Naive thymus-derived CD8-positive, alpha-beta T cell (primary cell): ENCODE measurements around the gene CKM. TPM values are rescaled to one million over a fixed set of nuclear protein-coding genes. Genes with fewer than 3 reads are reported as not detected.
A peak's percentile ranks its signal among the peaks of the same experiment; 100 is the strongest.

Source experiments
- ATAC-seq, 2 donors: fragments of 150-1000 bp; cut with Tn5 transposase in 1 of 2; sonication (Bioruptor Pico), chemical (Tn5 transposase) in 1 of 2; 1 replicate in 1 of 2; 2 replicates in 1 of 2; pipeline ENCODE4 v1.10.0; 2021; ENCODE audit warnings: mild to moderate bottlenecking in 2 of 2, moderate library complexity in 2 of 2
- POLR2A ChIA-PET: fragments of 350-600 bp; sonication (Branson Sonifier 250); formaldehyde crosslinking; loops from one replicate; lab custom pipeline; 2021; ENCODE audit warnings: antibody characterized with exemption; lab: Charles Lee
- DNase-seq, 10 donors: peaks; one replicate each; pipeline versions ENCODE4 v3.0.0 to v3.0.0-alpha.2; 2020 to 2022
- H3K27ac Mint-ChIP-seq, 10 donors: one replicate each; pipeline ENCODE4 v1.8.0; 2020 to 2022; ENCODE audit warnings: mild to moderate bottlenecking in 10 of 10, mixed read lengths in 10 of 10, moderate library complexity in 4 of 10, inconsistent platforms in 1 of 10
- H3K27me3 Mint-ChIP-seq, 5 donors: one replicate each; pipeline ENCODE4 v1.8.0; 2021 to 2022; ENCODE audit warnings: mixed read lengths in 5 of 5
- H3K36me3 Mint-ChIP-seq, 3 donors: one replicate each; pipeline ENCODE4 v1.8.0; 2020 to 2022; ENCODE audit warnings: mixed read lengths in 3 of 3, mild to moderate bottlenecking in 2 of 3, inconsistent platforms in 1 of 3
- H3K4me1 Mint-ChIP-seq, 4 donors: one replicate each; pipeline ENCODE4 v1.8.0; 2021 to 2022; ENCODE audit warnings: mixed read lengths in 4 of 4
- H3K4me3 Mint-ChIP-seq, 10 donors: one replicate each; pipeline ENCODE4 v1.8.0; 2020 to 2022; ENCODE audit warnings: mild to moderate bottlenecking in 10 of 10, mixed read lengths in 10 of 10, moderate library complexity in 6 of 10, inconsistent platforms in 1 of 10
- H3K9me3 Mint-ChIP-seq, 9 donors: one replicate each; pipeline ENCODE4 v1.8.0; 2020 to 2022; ENCODE audit warnings: mixed read lengths in 9 of 9, mild to moderate bottlenecking in 3 of 9, inconsistent platforms in 1 of 9, moderate library complexity in 1 of 9
- polyA plus RNA-seq, 3 donors: library from polyadenylated mRNA; unstranded; fragments of 300-500 nt; fragmentation: Illumina TruSeq; gene quantifications; one replicate each; pipeline ENCODE4 v1.2.3, GENCODE V29; 2021
- total RNA-seq, 8 experiments: library from RNA in 2 of 8; stranded (reverse) in 2 of 8; gene quantifications; one replicate each; pipeline ENCODE4 v1.2.3 and lab custom pipeline; 2021 to 2026

CKM gene
- total and polyA plus RNA-seq, 5 experiments from 2014 or later: not detected

DNA sequence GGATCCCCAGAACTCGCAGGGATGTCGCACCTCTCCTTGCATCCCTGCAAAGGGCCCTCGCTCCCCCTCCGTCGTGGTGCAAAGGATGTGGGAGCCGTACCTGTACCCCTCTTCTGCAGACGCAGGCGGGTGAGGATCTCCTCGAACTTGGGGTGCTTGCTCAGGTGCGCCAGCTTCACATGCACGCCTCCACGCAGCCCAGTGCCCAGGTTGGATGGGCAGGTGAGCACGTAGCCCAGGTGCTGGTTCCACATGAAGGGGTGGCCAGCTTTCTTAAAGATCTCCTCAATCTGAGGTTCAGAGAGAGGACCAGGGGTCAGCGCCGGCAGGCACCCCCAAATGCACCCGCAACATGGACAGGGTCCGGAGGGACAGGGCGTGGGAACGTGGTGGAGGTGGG is 15.3 kb downstream of the CKM start:
- Mint-ChIP-seq H3K4me3 (no peak overlapping the region), H3K27ac (peak overlapping the region in 2 of 10 donors; percentile 71 to 73), H3K27me3 (peaks cover 0 to 12% (median 2%) of the 10 kb centered on the region in 5 donors), H3K36me3 (peaks cover 0 to 8% (median 2%) of the 10 kb centered on the region in 3 donors), H3K9me3 (no peaks in the 10 kb centered on the region), H3K4me1 (peaks cover 0 to 8% (median 3%) of the 10 kb centered on the region in 4 donors)
- POLR2A ChIA-PET: no interaction called here
- DNase-seq: no peak
- ATAC-seq: no peak

DNA sequence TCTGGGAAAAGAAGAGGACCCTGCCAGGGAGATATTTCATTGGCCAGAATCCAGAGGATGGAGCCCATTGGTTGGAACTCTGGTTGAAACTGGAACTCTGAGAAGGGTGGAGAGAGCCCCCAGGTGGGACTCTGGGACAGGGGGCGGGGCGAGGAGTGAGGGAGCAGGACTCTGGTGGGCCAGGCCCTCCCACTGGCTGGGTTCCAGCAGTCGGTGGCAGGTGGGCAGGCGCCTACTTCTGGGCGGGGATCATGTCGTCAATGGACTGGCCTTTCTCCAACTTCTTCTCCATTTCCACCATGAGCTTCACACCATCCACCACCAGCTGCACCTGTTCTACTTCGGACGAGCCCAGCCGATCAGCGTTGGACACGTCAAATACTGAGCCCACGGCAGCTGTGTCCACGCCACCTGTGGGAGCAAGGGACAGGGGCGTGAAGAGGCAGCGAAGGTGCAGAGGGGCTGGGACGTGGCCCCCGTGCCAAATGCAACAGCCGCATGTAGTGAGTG is 16.1 kb downstream of the CKM start:
- Mint-ChIP-seq H3K9me3 (no peaks in the 10 kb centered on the region), H3K27ac (peak overlapping the region in 1 of 10 donors; percentile 46), H3K4me3 (no peak overlapping the region), H3K4me1 (peaks cover 0 to 8% (median 3%) of the 10 kb centered on the region in 4 donors), H3K27me3 (peaks cover 0 to 6% (median 2%) of the 10 kb centered on the region in 5 donors), H3K36me3 (peaks cover 0 to 8% (median 4%) of the 10 kb centered on the region in 3 donors)
- POLR2A ChIA-PET: no interaction called here
- DNase-seq (no peak), ATAC-seq (no peak)

DNA sequence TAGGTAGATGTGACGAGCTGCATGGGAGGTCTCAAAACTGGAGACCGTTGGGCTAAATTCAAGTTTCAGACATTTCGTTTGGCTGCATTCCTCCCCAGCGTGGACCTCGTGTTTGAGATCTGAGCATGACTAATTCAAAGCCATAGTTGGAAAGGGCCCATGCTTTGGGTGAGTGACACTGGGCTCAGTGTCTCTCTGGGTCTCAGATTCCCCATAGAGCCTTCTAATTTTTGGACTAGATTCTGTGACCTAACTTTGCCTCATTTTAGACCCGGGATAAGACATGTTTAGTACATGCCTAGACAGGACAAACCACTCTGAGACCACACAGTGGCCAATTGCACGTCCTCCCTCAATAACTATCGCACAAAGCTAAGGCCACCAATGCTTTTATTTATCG is 16.6 kb downstream of the CKM start:
- Mint-ChIP-seq H3K4me3 (no peak overlapping the region), H3K36me3 (peaks cover 0 to 8% (median 4%) of the 10 kb centered on the region in 3 donors), H3K4me1 (peaks cover 0 to 8% (median 3%) of the 10 kb centered on the region in 4 donors), H3K27me3 (peaks cover 0 to under 1% (median 0%) of the 10 kb centered on the region in 5 donors), H3K27ac (peak overlapping the region in 2 of 10 donors; percentile 14 to 78), H3K9me3 (no peaks in the 10 kb centered on the region)
- ATAC-seq (no peak), DNase-seq (no peak)
- POLR2A ChIA-PET: no interaction called here

DNA sequence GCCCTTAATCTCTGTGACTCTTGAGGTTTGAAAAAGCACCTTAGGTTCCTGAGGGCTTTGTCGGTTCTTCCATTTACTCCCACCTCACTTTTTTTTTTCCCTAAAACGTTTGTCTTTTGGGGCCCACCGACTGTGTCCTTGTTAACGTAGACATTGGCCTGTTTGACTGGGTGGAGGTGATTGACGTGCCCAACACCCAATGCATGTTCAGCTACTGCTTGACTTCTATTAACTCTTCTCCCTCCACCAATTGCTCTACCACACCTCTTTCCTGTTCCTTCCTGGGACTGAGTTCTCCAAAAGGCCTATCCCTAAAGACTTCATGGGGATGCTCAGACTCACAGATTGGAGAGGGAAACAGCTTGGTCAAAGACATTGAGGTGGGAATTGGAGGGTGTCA is 17.3 kb downstream of the CKM start:
- H3K4me3 Mint-ChIP-seq: no peak overlapping the region
- peak overlapping the region in 2 of 10 donors; percentile 14 to 78 for H3K27ac Mint-ChIP-seq
- no peaks in the 10 kb centered on the region for H3K27me3 Mint-ChIP-seq
- H3K4me1 Mint-ChIP-seq: peaks cover 0 to 8% (median 3%) of the 10 kb centered on the region in 4 donors
- POLR2A ChIA-PET: no interaction called here
- DNase-seq (no peak), ATAC-seq (no peak)
- H3K36me3 Mint-ChIP-seq: peaks cover 0 to 8% (median 5%) of the 10 kb centered on the region in 3 donors
- H3K9me3 Mint-ChIP-seq: no peaks in the 10 kb centered on the region

DNA sequence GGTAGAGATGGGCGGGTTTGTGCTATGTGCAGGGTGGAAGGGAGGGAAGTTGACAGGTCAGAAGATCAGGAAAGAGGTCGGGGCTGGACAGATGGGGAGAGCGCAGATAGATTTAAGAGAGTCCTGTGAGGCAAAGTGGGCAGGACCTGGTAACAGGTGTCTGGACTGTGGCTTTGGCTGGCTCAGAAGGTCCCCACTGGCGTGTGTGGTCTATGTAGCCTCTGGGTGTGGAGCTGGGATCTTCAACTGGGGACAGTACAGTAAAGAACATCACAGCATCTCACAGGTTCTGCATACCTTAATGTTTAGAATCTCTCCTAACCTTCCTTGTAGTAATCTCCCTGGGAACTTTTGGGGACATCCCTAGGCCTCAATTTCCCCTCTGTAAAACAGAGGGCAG is 17.7 kb downstream of the CKM start:
- H3K4me1 Mint-ChIP-seq: peaks cover 0 to 8% (median 3%) of the 10 kb centered on the region in 4 donors
- POLR2A ChIA-PET: no interaction called here

DNA sequence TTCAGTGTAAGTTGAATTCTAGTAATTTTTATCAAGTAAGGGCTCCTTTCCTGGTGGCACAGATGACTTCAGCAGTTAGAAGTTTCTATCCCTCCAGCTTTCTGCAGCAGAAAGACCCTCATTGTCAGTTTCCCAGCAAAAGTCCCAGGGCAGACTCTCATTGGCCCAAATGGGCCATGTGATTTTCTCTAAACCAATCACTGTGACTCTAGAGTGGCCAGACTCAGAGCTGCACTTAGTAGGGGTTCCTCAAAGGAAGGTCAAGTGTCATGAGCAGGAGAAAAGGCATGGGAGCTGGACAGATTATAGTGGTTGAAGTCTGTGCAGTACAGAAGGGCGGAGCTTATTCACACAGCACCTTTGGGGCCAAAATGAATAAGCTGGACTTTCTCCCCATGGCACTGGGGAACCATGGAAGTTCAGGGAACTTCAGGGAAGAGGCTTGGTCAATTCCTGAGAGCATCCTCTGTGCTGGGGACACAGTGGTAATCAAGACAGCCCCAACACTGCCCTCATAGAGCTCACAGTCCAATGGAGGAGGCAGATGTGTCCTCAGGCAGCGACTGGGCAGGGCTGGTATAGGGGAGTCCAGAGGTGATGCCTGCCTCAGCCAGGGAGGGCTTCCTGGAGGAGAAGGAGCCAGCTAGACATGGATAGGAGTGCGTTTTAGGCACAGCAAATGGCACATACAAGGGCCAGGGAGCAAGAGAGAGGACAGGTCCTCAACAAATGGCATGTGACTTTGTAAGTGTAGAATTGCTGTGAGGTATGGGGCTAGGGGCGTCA is 18.3 kb downstream of the CKM start:
- ATAC-seq: no peak
- H3K27ac Mint-ChIP-seq: no peak overlapping the region
- no peak for DNase-seq
- no peak overlapping the region for H3K4me3 Mint-ChIP-seq
- H3K36me3 Mint-ChIP-seq: peaks cover 0 to 16% (median 9%) of the 10 kb centered on the region in 3 donors
- POLR2A ChIA-PET: no interaction called here
- peaks cover 0 to 8% (median 3%) of the 10 kb centered on the region in 4 donors for H3K4me1 Mint-ChIP-seq
- H3K27me3 Mint-ChIP-seq: no peaks in the 10 kb centered on the region
- H3K9me3 Mint-ChIP-seq: no peaks in the 10 kb centered on the region

More for the DNA sequence above, 17.7 kb downstream of the CKM start:
- H3K4me3 Mint-ChIP-seq: no peak overlapping the region
- DNase-seq: no peak
- H3K27me3 Mint-ChIP-seq: no peaks in the 10 kb centered on the region
- H3K27ac Mint-ChIP-seq: no peak overlapping the region
- H3K36me3 Mint-ChIP-seq: peaks cover 0 to 11% (median 7%) of the 10 kb centered on the region in 3 donors
- no peak for ATAC-seq
- H3K9me3 Mint-ChIP-seq: no peaks in the 10 kb centered on the region

DNA sequence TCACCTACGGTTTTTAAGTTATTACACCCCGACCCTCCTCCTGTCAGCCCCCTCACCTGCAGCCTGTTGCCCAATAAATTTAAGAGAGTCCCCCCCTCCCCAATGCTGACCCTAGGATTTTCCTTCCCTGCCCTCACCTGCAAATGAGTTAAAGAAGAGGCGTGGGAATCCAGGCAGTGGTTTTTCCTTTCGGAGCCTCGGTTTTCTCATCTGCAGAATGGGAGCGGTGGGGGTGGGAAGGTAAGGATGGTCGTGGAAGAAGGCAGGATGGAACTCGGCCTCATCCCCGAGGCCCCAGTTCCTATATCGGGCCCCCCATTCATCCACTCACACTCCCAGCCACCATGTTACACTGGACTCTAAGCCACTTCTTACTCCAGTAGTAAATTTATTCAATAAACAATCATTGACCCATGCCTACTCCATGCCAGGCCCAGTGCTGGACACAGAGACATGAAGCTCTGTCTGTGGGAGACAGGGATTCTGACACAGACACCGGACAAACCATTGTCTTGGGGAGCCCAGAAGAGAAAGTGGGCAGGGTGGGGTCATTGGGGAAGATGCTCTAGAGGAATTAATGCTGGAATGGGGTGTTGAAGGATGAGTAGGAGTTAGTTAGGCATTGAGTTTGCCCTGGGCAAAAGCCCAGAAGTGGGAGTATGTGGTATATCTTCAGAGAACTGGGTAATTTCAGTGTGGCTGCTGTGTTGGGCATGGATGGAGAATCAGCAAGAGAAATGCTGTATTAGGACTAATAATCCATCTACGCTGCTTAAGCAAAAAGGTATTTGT is 19.2 kb downstream of the CKM start:
- H3K9me3 Mint-ChIP-seq: no peaks in the 10 kb centered on the region
- ATAC-seq: no peak
- H3K27me3 Mint-ChIP-seq: no peaks in the 10 kb centered on the region
- DNase-seq: no peak
- H3K4me3 Mint-ChIP-seq: no peak overlapping the region
- peak overlapping the region in 1 of 10 donors; percentile 24 for H3K27ac Mint-ChIP-seq
- peaks cover 0 to 8% (median 3%) of the 10 kb centered on the region in 4 donors for H3K4me1 Mint-ChIP-seq
- H3K36me3 Mint-ChIP-seq: peaks cover 0 to 24% (median 15%) of the 10 kb centered on the region in 3 donors
- POLR2A ChIA-PET: interaction anchor here (0.6 kb wide), 1 partner anchor 8 kb away, joined by 3 read pairs; no protein-coding TSS in a partner anchor

DNA sequence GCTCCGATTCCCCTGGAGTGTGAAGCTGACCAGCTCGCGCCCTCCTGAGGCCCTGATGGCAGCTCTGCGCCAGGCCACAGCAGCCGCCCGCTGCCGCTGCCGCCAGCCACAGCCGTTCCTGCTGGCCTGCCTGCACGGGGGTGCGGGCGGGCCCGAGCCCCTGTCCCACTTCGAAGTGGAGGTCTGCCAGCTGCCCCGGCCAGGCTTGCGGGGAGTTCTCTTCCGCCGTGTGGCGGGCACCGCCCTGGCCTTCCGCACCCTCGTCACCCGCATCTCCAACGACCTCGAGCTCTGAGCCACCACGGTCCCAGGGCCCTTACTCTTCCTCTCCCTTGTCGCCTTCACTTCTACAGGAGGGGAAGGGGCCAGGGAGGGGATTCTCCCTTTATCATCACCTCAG is 20.3 kb downstream of the CKM start:
- ATAC-seq (no peak), DNase-seq (no peak)
- Mint-ChIP-seq H3K9me3 (no peaks in the 10 kb centered on the region), H3K4me1 (peaks cover 0 to 8% (median 3%) of the 10 kb centered on the region in 4 donors), H3K27ac (no peak overlapping the region), H3K36me3 (peaks cover 0 to 28% (median 16%) of the 10 kb centered on the region in 3 donors), H3K4me3 (no peak overlapping the region), H3K27me3 (no peaks in the 10 kb centered on the region)
- POLR2A ChIA-PET: no interaction called here

DNA sequence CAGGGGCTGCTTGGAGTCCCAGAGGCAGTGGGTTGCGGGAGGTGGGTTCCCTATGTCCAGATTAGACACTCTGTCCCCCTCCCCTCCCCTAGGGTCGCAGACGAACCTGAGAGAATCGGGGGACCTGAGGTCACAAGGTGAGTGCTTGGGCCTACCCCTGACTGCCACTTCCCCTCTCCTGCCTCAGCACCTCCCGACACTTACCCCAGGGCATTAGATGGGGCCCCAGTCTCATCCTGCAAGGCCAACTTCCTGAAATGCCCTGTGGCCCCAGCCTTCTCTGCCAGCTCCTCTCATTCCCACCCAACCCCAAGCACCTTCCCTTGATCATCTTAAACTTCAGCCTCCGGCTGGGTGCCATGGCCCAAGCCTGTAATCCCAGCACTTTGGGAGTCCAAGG is 23.0 kb downstream of the CKM start:
- Mint-ChIP-seq H3K4me3 (no peak overlapping the region), H3K27ac (no peak overlapping the region), H3K27me3 (no peaks in the 10 kb centered on the region), H3K9me3 (no peaks in the 10 kb centered on the region), H3K4me1 (peaks cover 0 to 6% (median 2%) of the 10 kb centered on the region in 4 donors), H3K36me3 (peaks cover 0 to 38% (median 20%) of the 10 kb centered on the region in 3 donors)
- POLR2A ChIA-PET: no interaction called here
- DNase-seq (no peak), ATAC-seq (no peak)

DNA sequence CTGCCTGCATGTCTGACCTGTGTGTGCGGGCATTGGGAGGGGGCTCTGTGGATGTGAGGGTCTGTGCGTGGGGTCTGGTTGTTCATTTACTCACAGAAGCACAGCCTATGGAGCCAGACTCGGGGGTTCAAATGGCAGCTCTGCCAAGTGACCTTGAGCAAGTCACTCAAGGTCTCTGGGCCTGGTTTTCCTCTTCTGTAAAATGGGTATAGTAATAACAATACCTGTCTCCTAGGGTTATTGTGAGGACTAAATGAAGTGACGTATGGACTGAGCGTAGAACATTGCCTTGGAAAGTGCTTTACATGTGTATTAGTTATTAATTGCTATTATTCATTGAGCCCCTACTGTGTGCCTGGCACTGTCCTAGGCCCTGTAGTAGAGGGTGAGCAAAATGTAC is 24.4 kb downstream of the CKM start:
- peaks cover 0 to 3% (median 0%) of the 10 kb centered on the region in 9 donors for H3K9me3 Mint-ChIP-seq
- peaks cover 0 to 44% (median 25%) of the 10 kb centered on the region in 3 donors for H3K36me3 Mint-ChIP-seq
- H3K27ac Mint-ChIP-seq: no peak overlapping the region
- no peak overlapping the region for H3K4me3 Mint-ChIP-seq
- peaks cover 0 to 1% (median 0%) of the 10 kb centered on the region in 4 donors for H3K4me1 Mint-ChIP-seq
- POLR2A ChIA-PET: interaction anchor here (0.6 kb wide), 1 partner anchor 728 kb away, joined by 4 read pairs; no protein-coding TSS in a partner anchor
- H3K27me3 Mint-ChIP-seq: no peaks in the 10 kb centered on the region
- no peak for ATAC-seq
- DNase-seq: no peak

DNA sequence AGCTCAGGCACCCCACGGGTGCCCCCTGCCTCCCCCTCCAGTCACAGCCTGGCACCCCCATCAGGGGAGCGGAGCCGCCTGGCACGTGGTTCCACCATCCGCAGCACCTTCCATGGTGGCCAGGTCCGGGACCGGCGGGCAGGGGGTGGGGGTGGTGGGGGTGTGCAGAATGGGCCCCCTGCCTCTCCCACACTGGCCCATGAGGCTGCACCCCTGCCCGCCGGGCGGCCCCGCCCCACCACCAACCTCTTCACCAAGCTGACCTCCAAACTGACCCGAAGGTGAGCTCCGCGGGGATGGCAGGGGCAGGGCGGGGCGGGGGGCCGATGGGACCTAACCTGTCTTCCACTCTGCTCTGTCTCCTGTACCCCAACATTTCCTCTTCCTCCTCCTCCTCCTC is 25.0 kb downstream of the CKM start:
- H3K4me1 Mint-ChIP-seq: peaks cover 0 to 1% (median 0%) of the 10 kb centered on the region in 4 donors
- no peak for ATAC-seq
- DNase-seq: no peak
- H3K4me3 Mint-ChIP-seq: no peak overlapping the region
- POLR2A ChIA-PET: no interaction called here
- no peak overlapping the region for H3K27ac Mint-ChIP-seq
- peaks cover under 1 to 44% (median 27%) of the 10 kb centered on the region in 3 donors for H3K36me3 Mint-ChIP-seq
- H3K27me3 Mint-ChIP-seq: no peaks in the 10 kb centered on the region
- H3K9me3 Mint-ChIP-seq: peaks cover 0 to 3% (median 0%) of the 10 kb centered on the region in 9 donors

DNA sequence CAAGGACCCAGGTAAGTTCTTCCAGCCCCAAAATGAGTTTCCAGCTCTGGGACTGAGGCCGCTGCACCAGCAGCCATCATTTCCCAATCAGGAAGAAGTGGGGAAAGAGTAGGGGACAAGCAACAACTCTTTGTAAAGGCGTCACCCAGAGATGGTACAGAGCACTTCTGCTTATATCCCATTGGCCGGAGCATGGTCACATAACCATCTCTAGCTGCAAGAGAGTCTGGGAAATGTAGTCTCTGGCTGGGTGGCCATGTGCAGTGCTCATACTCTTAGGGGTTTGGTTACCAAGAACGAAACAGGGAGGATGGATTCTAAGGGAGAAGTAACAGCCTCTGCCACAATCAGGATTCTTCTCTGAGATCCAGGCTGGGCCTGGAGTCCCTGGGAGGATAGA is 26.3 kb downstream of the CKM start:
- Mint-ChIP-seq H3K9me3 (peaks cover 0 to 8% (median 3%) of the 10 kb centered on the region in 9 donors), H3K4me3 (no peak overlapping the region), H3K36me3 (peaks cover 10 to 53% (median 35%) of the 10 kb centered on the region in 3 donors), H3K27me3 (no peaks in the 10 kb centered on the region), H3K27ac (no peak overlapping the region), H3K4me1 (peaks cover 0 to 1% (median 0%) of the 10 kb centered on the region in 4 donors)
- DNase-seq (no peak), ATAC-seq (no peak)
- POLR2A ChIA-PET: no interaction called here
